HG03064 (cell line): ENCODE measurements around the gene OR13H1.
"Not testable (repeated sequence)": the region's sequence is repeated elsewhere in the genome, so short reads cannot be mapped to it uniquely, and the experiment has no call there.

Source experiments
- ATAC-seq: cut with Tn5 transposase; IDR thresholded peaks from one replicate; pipeline ENCODE4 v1.9.1; 2021; ENCODE audit warnings: low read depth; ENCODE audit not compliant: unreplicated experiment

OR13H1 gene

GRCh38 chrX:131543774-131544173, at the start of gene OR13H1:
Gene OR13H1 (plus strand): TSS chrX:131544074. CDS start chrX:131544074, 0 bp downstream.
- no peak for ATAC-seq

- not testable (repeated sequence) for ATAC-seq
Measured at GRCh38 chrX:131501556-131501955, 42.3 kb upstream of the OR13H1 start.

GRCh38 chrX:131513159-131513914, 30.5 kb upstream of the OR13H1 start:
- ATAC-seq, result no peak

GRCh38 chrX:131521824-131522223, 22.1 kb upstream of the OR13H1 start:
- no peak for ATAC-seq

- ATAC-seq, result no peak
Measured at GRCh38 chrX:131544218-131544617, 344 bp downstream of the OR13H1 start.

- ATAC-seq, result no peak
Measured at GRCh38 chrX:131549011-131549410, 5.1 kb downstream of the OR13H1 start.

- not testable (repeated sequence) for ATAC-seq
Measured at GRCh38 chrX:131552453-131552852, 8.6 kb downstream of the OR13H1 start.

- ATAC-seq, result no peak
Measured at GRCh38 chrX:131558562-131558961, 14.7 kb downstream of the OR13H1 start.

GRCh38 chrX:131564553-131565229, 20.8 kb downstream of the OR13H1 start:
- no peak for ATAC-seq

GRCh38 chrX:131565909-131566308, 22.0 kb downstream of the OR13H1 start:
- no peak for ATAC-seq

GRCh38 chrX:131571348-131571747, 27.5 kb downstream of the OR13H1 start:
- no peak for ATAC-seq

GRCh38 chrX:131572372-131573014, 28.6 kb downstream of the OR13H1 start:
- no peak for ATAC-seq

GRCh38 chrX:131577413-131577812, 33.5 kb downstream of the OR13H1 start:
- no peak for ATAC-seq

GRCh38 chrX:131577999-131578734, 34.3 kb downstream of the OR13H1 start:
- no peak for ATAC-seq

- ATAC-seq, result not testable (repeated sequence)
Measured at GRCh38 chrX:131578735-131579367, 35.0 kb downstream of the OR13H1 start.

- ATAC-seq, result no peak
Measured at GRCh38 chrX:131588995-131589394, 45.1 kb downstream of the OR13H1 start.
